ENCODE results near the gene GNL3. TPM values are rescaled to one million over a fixed set of nuclear protein-coding genes. Genes with fewer than 3 reads are reported as not detected.

Gene GNL3
- polyA plus RNA-seq (2013), result 83.6 TPM

- H3K4me3 ChIP-seq (ENCODE audit: control insufficient read depth in 1 of 7, extremely low read depth in 1 of 7, insufficient read depth in 4 of 7, low read depth in 2 of 7, low read length in 6 of 7), result peak within 1 kb of the TSS; percentile 46 to 99 (median 93)
- CTCF ChIA-PET, result no interaction called here
- H3K9me3 ChIP-seq (ENCODE audit: control extremely low read depth in 1 of 5, control insufficient read depth in 4 of 5, insufficient read depth in 2 of 5, low read depth in 1 of 5, low read length in 4 of 5), result no peaks in the 10 kb centered on the region
- peaks cover 13 to 53% (median 29%) of the 10 kb centered on the region in 4 experiments for H3K4me1 ChIP-seq (ENCODE audit: control extremely low read depth in 1 of 4, control insufficient read depth in 4 of 4, insufficient read depth in 4 of 4, low read length in 3 of 4)
- peaks cover 15 to 43% (median 35%) of the 10 kb centered on the region in 4 experiments for H3K36me3 ChIP-seq (ENCODE audit: control insufficient read depth in 4 of 4, insufficient read depth in 4 of 4, low read length in 3 of 4)
- POLR2A ChIA-PET, result interaction anchor here (1.6 kb wide), 1 partner anchor 10 kb away, joined by 4 read pairs; no protein-coding TSS in a partner anchor
- peak; percentile 96 to 99 (median 98) for DNase-seq
- under 1% methylated on average over 70 of the region's 82 CpGs for WGBS (ENCODE audit: insufficient coverage)
- H3K27ac ChIP-seq (ENCODE audit: insufficient read depth in 1 of 2, low read depth in 1 of 2, low read length in 2 of 2, poor library complexity in 1 of 2, severe bottlenecking in 2 of 2), result peak within 1 kb of the TSS; percentile 94 to 97
- H3K27me3 ChIP-seq (replicated peaks in 2 of 5; ENCODE audit: control insufficient read depth in 4 of 5, insufficient read depth in 5 of 5, low read length in 4 of 5), result no peaks in the 10 kb centered on the region
These were observed at the start of gene GNL3, which contains the start of gene PBRM1 for GRCh38 chr3:52685709-52686691. Gene GNL3, plus strand, starts transcription at chr3:52686032. Its CDS starts 61 bp downstream, at chr3:52686093. Gene PBRM1, minus strand, starts transcription at chr3:52685913.

- ChIA-PET CTCF (interaction anchor here (1.7 kb wide), 1 partner anchor 13 kb away, joined by 5 read pairs; no protein-coding TSS in a partner anchor), POLR2A (interaction anchor here (0.6 kb wide), 1 partner anchor 91 kb away, joined by 3 read pairs; no protein-coding TSS in a partner anchor)
- no peak overlapping the region for H3K4me3 ChIP-seq (ENCODE audit: control insufficient read depth in 1 of 7, extremely low read depth in 1 of 7, insufficient read depth in 4 of 7, low read depth in 2 of 7, low read length in 6 of 7)
- H3K27ac ChIP-seq (ENCODE audit: insufficient read depth in 1 of 2, low read depth in 1 of 2, low read length in 2 of 2, poor library complexity in 1 of 2, severe bottlenecking in 2 of 2), result no peak overlapping the region
- no peaks in the 10 kb centered on the region for H3K4me1 ChIP-seq (ENCODE audit: control extremely low read depth in 1 of 4, control insufficient read depth in 4 of 4, insufficient read depth in 4 of 4, low read length in 3 of 4)
- peak in 2 of 3 donors; percentile 4 to 10 for DNase-seq
- WGBS (ENCODE audit: insufficient coverage), result no CpG with 5 or more reads among the region's 4 CpGs
- H3K36me3 ChIP-seq (ENCODE audit: control insufficient read depth in 4 of 4, insufficient read depth in 4 of 4, low read length in 3 of 4), result peaks cover 7 to 62% (median 28%) of the 10 kb centered on the region in 4 experiments
- no peaks in the 10 kb centered on the region for H3K27me3 ChIP-seq (replicated peaks in 2 of 5; ENCODE audit: control insufficient read depth in 4 of 5, insufficient read depth in 5 of 5, low read length in 4 of 5)
- H3K9me3 ChIP-seq (ENCODE audit: control extremely low read depth in 1 of 5, control insufficient read depth in 4 of 5, insufficient read depth in 2 of 5, low read depth in 1 of 5, low read length in 4 of 5), result no peaks in the 10 kb centered on the region
These were observed 49.2 kb upstream of the GNL3 start for GRCh38 chr3:52636673-52637072.

GRCh38 chr3:52645549-52645948 lies 40.3 kb upstream of the GNL3 start:
- H3K4me1 ChIP-seq (ENCODE audit: control extremely low read depth in 1 of 4, control insufficient read depth in 4 of 4, insufficient read depth in 4 of 4, low read length in 3 of 4), result peaks cover 0 to under 1% (median 0%) of the 10 kb centered on the region in 4 experiments
- H3K27ac ChIP-seq (ENCODE audit: insufficient read depth in 1 of 2, low read depth in 1 of 2, low read length in 2 of 2, poor library complexity in 1 of 2, severe bottlenecking in 2 of 2), result no peak overlapping the region
- POLR2A ChIA-PET, result interaction anchor here (0.6 kb wide), 1 partner anchor 190 kb away, joined by 3 read pairs; the partner anchor contains the start of gene NISCH
- whole genome bisulfite sequencing (ENCODE audit: insufficient coverage), result 100% methylated on average over 2 of the region's 6 CpGs
- CTCF ChIA-PET, result no interaction called here
- H3K4me3 ChIP-seq (ENCODE audit: control insufficient read depth in 1 of 7, extremely low read depth in 1 of 7, insufficient read depth in 4 of 7, low read depth in 2 of 7, low read length in 6 of 7), result no peak overlapping the region
- H3K36me3 ChIP-seq (ENCODE audit: control insufficient read depth in 4 of 4, insufficient read depth in 4 of 4, low read length in 3 of 4), result peaks cover 15 to 77% (median 43%) of the 10 kb centered on the region in 4 experiments
- no peaks in the 10 kb centered on the region for H3K27me3 ChIP-seq (replicated peaks in 2 of 5; ENCODE audit: control insufficient read depth in 4 of 5, insufficient read depth in 5 of 5, low read length in 4 of 5)
- no peak for DNase-seq
- no peaks in the 10 kb centered on the region for H3K9me3 ChIP-seq (ENCODE audit: control extremely low read depth in 1 of 5, control insufficient read depth in 4 of 5, insufficient read depth in 2 of 5, low read depth in 1 of 5, low read length in 4 of 5)

- 93% methylated on average over 3 of the region's 5 CpGs for WGBS (ENCODE audit: insufficient coverage)
- CTCF ChIA-PET, result interaction anchor here (1.0 to 1.5 kb wide), 2 partner anchors 10 to 103 kb away, joined by 3 to 4 read pairs; no protein-coding TSS in a partner anchor
These were observed 36.2 kb upstream of the GNL3 start for GRCh38 chr3:52649461-52650210.

GRCh38 chr3:52650439-52650838 lies 35.4 kb upstream of the GNL3 start:
- peak overlapping the region in 1 of 2 experiments; percentile 62 for H3K27ac ChIP-seq (ENCODE audit: insufficient read depth in 1 of 2, low read depth in 1 of 2, low read length in 2 of 2, poor library complexity in 1 of 2, severe bottlenecking in 2 of 2)
- no peaks in the 10 kb centered on the region for H3K9me3 ChIP-seq (ENCODE audit: control extremely low read depth in 1 of 5, control insufficient read depth in 4 of 5, insufficient read depth in 2 of 5, low read depth in 1 of 5, low read length in 4 of 5)
- WGBS (ENCODE audit: insufficient coverage), result 50% methylated on average over 1 of the region's 1 CpG
- H3K4me1 ChIP-seq (ENCODE audit: control extremely low read depth in 1 of 4, control insufficient read depth in 4 of 4, insufficient read depth in 4 of 4, low read length in 3 of 4), result peaks cover 0 to 4% (median 0%) of the 10 kb centered on the region in 4 experiments
- POLR2A ChIA-PET, result no interaction called here
- CTCF ChIA-PET, result interaction anchor here (1.6 kb wide), 1 partner anchor 32 kb away, joined by 5 read pairs; no protein-coding TSS in a partner anchor
- H3K4me3 ChIP-seq (ENCODE audit: control insufficient read depth in 1 of 7, extremely low read depth in 1 of 7, insufficient read depth in 4 of 7, low read depth in 2 of 7, low read length in 6 of 7), result no peak overlapping the region
- H3K27me3 ChIP-seq (replicated peaks in 2 of 5; ENCODE audit: control insufficient read depth in 4 of 5, insufficient read depth in 5 of 5, low read length in 4 of 5), result no peaks in the 10 kb centered on the region
- DNase-seq, result peak; percentile 29 to 72 (median 56)
- peaks cover 30 to 83% (median 42%) of the 10 kb centered on the region in 4 experiments for H3K36me3 ChIP-seq (ENCODE audit: control insufficient read depth in 4 of 4, insufficient read depth in 4 of 4, low read length in 3 of 4)

More at GRCh38 chr3:52649461-52650210, 36.2 kb upstream of the GNL3 start:
- no peak for DNase-seq
- Histone ChIP-seq H3K4me1 (ENCODE audit: control extremely low read depth in 1 of 4, control insufficient read depth in 4 of 4, insufficient read depth in 4 of 4, low read length in 3 of 4) (peaks cover 0 to 4% (median 0%) of the 10 kb centered on the region in 4 experiments), H3K4me3 (ENCODE audit: control insufficient read depth in 1 of 7, extremely low read depth in 1 of 7, insufficient read depth in 4 of 7, low read depth in 2 of 7, low read length in 6 of 7) (no peak overlapping the region), H3K27me3 (replicated peaks in 2 of 5; ENCODE audit: control insufficient read depth in 4 of 5, insufficient read depth in 5 of 5, low read length in 4 of 5) (no peaks in the 10 kb centered on the region), H3K36me3 (ENCODE audit: control insufficient read depth in 4 of 4, insufficient read depth in 4 of 4, low read length in 3 of 4) (peaks cover 27 to 83% (median 45%) of the 10 kb centered on the region in 4 experiments), H3K27ac (ENCODE audit: insufficient read depth in 1 of 2, low read depth in 1 of 2, low read length in 2 of 2, poor library complexity in 1 of 2, severe bottlenecking in 2 of 2) (peak overlapping the region in 1 of 2 experiments; percentile 62), H3K9me3 (ENCODE audit: control extremely low read depth in 1 of 5, control insufficient read depth in 4 of 5, insufficient read depth in 2 of 5, low read depth in 1 of 5, low read length in 4 of 5) (no peaks in the 10 kb centered on the region)
- POLR2A ChIA-PET, result interaction anchor here (0.6 kb wide), 1 partner anchor 10 kb away, joined by 4 read pairs; no protein-coding TSS in a partner anchor

- Histone ChIP-seq H3K36me3 (ENCODE audit: control insufficient read depth in 4 of 4, insufficient read depth in 4 of 4, low read length in 3 of 4) (peaks cover 34 to 83% (median 46%) of the 10 kb centered on the region in 4 experiments), H3K27ac (ENCODE audit: insufficient read depth in 1 of 2, low read depth in 1 of 2, low read length in 2 of 2, poor library complexity in 1 of 2, severe bottlenecking in 2 of 2) (no peak overlapping the region), H3K4me3 (ENCODE audit: control insufficient read depth in 1 of 7, extremely low read depth in 1 of 7, insufficient read depth in 4 of 7, low read depth in 2 of 7, low read length in 6 of 7) (no peak overlapping the region), H3K9me3 (ENCODE audit: control extremely low read depth in 1 of 5, control insufficient read depth in 4 of 5, insufficient read depth in 2 of 5, low read depth in 1 of 5, low read length in 4 of 5) (no peaks in the 10 kb centered on the region), H3K4me1 (ENCODE audit: control extremely low read depth in 1 of 4, control insufficient read depth in 4 of 4, insufficient read depth in 4 of 4, low read length in 3 of 4) (peaks cover 0 to 4% (median 0%) of the 10 kb centered on the region in 4 experiments), H3K27me3 (replicated peaks in 2 of 5; ENCODE audit: control insufficient read depth in 4 of 5, insufficient read depth in 5 of 5, low read length in 4 of 5) (no peaks in the 10 kb centered on the region)
- ChIA-PET POLR2A (no interaction called here), CTCF (interaction anchor here (0.7 to 1.6 kb wide), 3 partner anchors 12 to 31 kb away, joined by 3 to 5 read pairs (median 3); no protein-coding TSS in a partner anchor)
- DNase-seq, result no peak
These were observed 34.2 kb upstream of the GNL3 start for GRCh38 chr3:52651592-52651991.
